Activated CD4-positive, alpha-beta T cell treated with anti-CD3 and anti-CD28 coated beads, Interleukin-2, amount 10 ng/mL, durations not matched to agents 7 days and 5 days (primary cell): ENCODE measurements around the gene EFNB2. TPM values are rescaled to one million over a fixed set of nuclear protein-coding genes. Genes with fewer than 3 reads are reported as not detected.

Experiments
- CTCF ChIA-PET: fragments of 350-600 bp; sonication (Branson Sonifier 250); formaldehyde crosslinking; loops from one replicate; lab custom pipeline; 2021; ENCODE audit warnings: antibody characterized with exemption; lab: Charles Lee
- POLR2A ChIA-PET: fragments of 350-600 bp; sonication (Branson Sonifier 250); formaldehyde crosslinking; loops from one replicate; lab custom pipeline; 2021; ENCODE audit warnings: antibody characterized with exemption; lab: Charles Lee
- DNase-seq: peaks from one replicate; pipeline ENCODE4 v3.0.0-alpha.2; 2020
- H3K27ac Mint-ChIP-seq: one replicate; pipeline ENCODE4 v1.8.0; 2021; ENCODE audit warnings: mild to moderate bottlenecking, moderate library complexity, mixed read lengths
- H3K27me3 Mint-ChIP-seq: one replicate; pipeline ENCODE4 v1.8.0; 2021; ENCODE audit warnings: mixed read lengths
- H3K36me3 Mint-ChIP-seq: one replicate; pipeline ENCODE4 v1.8.0; 2021; ENCODE audit warnings: low read depth, mixed read lengths
- H3K4me1 Mint-ChIP-seq: one replicate; pipeline ENCODE4 v1.8.0; 2021; ENCODE audit warnings: mixed read lengths
- H3K4me3 Mint-ChIP-seq: one replicate; pipeline ENCODE4 v1.8.0; 2021; ENCODE audit warnings: mild to moderate bottlenecking, moderate library complexity, mixed read lengths
- H3K9me3 Mint-ChIP-seq: one replicate; pipeline ENCODE4 v1.8.0; 2021; ENCODE audit warnings: mixed read lengths
- total RNA-seq, 2 experiments: library from RNA; stranded (reverse); gene quantifications; one replicate each; pipeline ENCODE4 v1.2.3, GENCODE V29; 2021

EFNB2 gene
- under 1 TPM; 0.04 to 0.10 TPM for total RNA-seq

- H3K27me3 Mint-ChIP-seq: peaks cover 37% of the 10 kb centered on the region
- ChIA-PET POLR2A (no interaction called here), CTCF (interaction anchor here (0.8 to 3.7 kb wide), 8 partner anchors 10 to 1398 kb away, joined by 3 to 30 read pairs (median 5); partner anchors contain the start of gene ARGLU1)
- peaks cover 2% of the 10 kb centered on the region for H3K36me3 Mint-ChIP-seq
- H3K4me3 Mint-ChIP-seq: peak within 1 kb of the TSS; percentile 83
- DNase-seq: peak; percentile 87
- H3K27ac Mint-ChIP-seq: peak within 1 kb of the TSS; percentile 83
- no peaks in the 10 kb centered on the region for H3K9me3 Mint-ChIP-seq
- peaks cover 16% of the 10 kb centered on the region for H3K4me1 Mint-ChIP-seq
Observed at GRCh38 chr13:106535552-106536243, at the start of gene EFNB2. Gene EFNB2 (minus strand): TSS chr13:106535662. CDS start chr13:106534964, 698 bp downstream.

- Mint-ChIP-seq H3K36me3 (no peaks in the 10 kb centered on the region), H3K9me3 (peaks cover 21% of the 10 kb centered on the region), H3K4me1 (no peaks in the 10 kb centered on the region), H3K4me3 (no peak overlapping the region), H3K27me3 (no peaks in the 10 kb centered on the region), H3K27ac (no peak overlapping the region)
- no peak for DNase-seq
- CTCF ChIA-PET: no interaction called here
- POLR2A ChIA-PET: no interaction called here
Observed at GRCh38 chr13:106581225-106581624, 45.8 kb upstream of the EFNB2 start.

GRCh38 chr13:106575896-106576295, 40.4 kb upstream of the EFNB2 start:
- ChIA-PET CTCF (no interaction called here), POLR2A (no interaction called here)
- Mint-ChIP-seq H3K9me3 (no peaks in the 10 kb centered on the region), H3K4me3 (no peak overlapping the region), H3K36me3 (no peaks in the 10 kb centered on the region), H3K27ac (no peak overlapping the region), H3K4me1 (no peaks in the 10 kb centered on the region), H3K27me3 (no peaks in the 10 kb centered on the region)
- DNase-seq: no peak

- ChIA-PET POLR2A (no interaction called here), CTCF (no interaction called here)
- Mint-ChIP-seq H3K4me3 (no peak overlapping the region), H3K9me3 (no peaks in the 10 kb centered on the region), H3K4me1 (peaks cover 2% of the 10 kb centered on the region), H3K27me3 (no peaks in the 10 kb centered on the region), H3K36me3 (no peaks in the 10 kb centered on the region), H3K27ac (no peak overlapping the region)
- DNase-seq: no peak
Observed at GRCh38 chr13:106573868-106574267, 38.4 kb upstream of the EFNB2 start.

GRCh38 chr13:106573284-106573846, 37.9 kb upstream of the EFNB2 start:
- Mint-ChIP-seq H3K4me3 (no peak overlapping the region), H3K36me3 (no peaks in the 10 kb centered on the region), H3K9me3 (no peaks in the 10 kb centered on the region), H3K27ac (no peak overlapping the region), H3K4me1 (peaks cover 6% of the 10 kb centered on the region), H3K27me3 (no peaks in the 10 kb centered on the region)
- CTCF ChIA-PET: no interaction called here
- POLR2A ChIA-PET: no interaction called here
- no peak for DNase-seq

- Mint-ChIP-seq H3K27ac (no peak overlapping the region), H3K4me3 (no peak overlapping the region), H3K4me1 (peaks cover 23% of the 10 kb centered on the region), H3K27me3 (no peaks in the 10 kb centered on the region), H3K36me3 (peaks cover 12% of the 10 kb centered on the region), H3K9me3 (no peaks in the 10 kb centered on the region)
- CTCF ChIA-PET: interaction anchor here (6.6 kb wide), 1 partner anchor 34 kb away, joined by 30 read pairs; the partner anchor contains the start of gene EFNB2
- POLR2A ChIA-PET: no interaction called here
- DNase-seq: peak; percentile 19
Observed at GRCh38 chr13:106570299-106570852, 34.9 kb upstream of the EFNB2 start.

- Mint-ChIP-seq H3K4me1 (peaks cover 32% of the 10 kb centered on the region), H3K27ac (no peak overlapping the region), H3K9me3 (no peaks in the 10 kb centered on the region), H3K27me3 (no peaks in the 10 kb centered on the region), H3K4me3 (no peak overlapping the region), H3K36me3 (peaks cover 21% of the 10 kb centered on the region)
- CTCF ChIA-PET: interaction anchor here (6.6 kb wide), 1 partner anchor 33 kb away, joined by 30 read pairs; the partner anchor contains the start of gene EFNB2
- no peak for DNase-seq
- POLR2A ChIA-PET: no interaction called here
Observed at GRCh38 chr13:106569233-106570095, 34.0 kb upstream of the EFNB2 start.

GRCh38 chr13:106568299-106569003, 33.0 kb upstream of the EFNB2 start:
- peaks cover 23% of the 10 kb centered on the region for H3K36me3 Mint-ChIP-seq
- DNase-seq: no peak
- no peaks in the 10 kb centered on the region for H3K27me3 Mint-ChIP-seq
- ChIA-PET POLR2A (no interaction called here), CTCF (interaction anchor here (0.6 to 6.6 kb wide), 4 partner anchors 11 to 293 kb away, joined by 4 to 30 read pairs (median 4); partner anchors contain the start of gene EFNB2)
- no peaks in the 10 kb centered on the region for H3K9me3 Mint-ChIP-seq
- H3K4me3 Mint-ChIP-seq: peak overlapping the region; percentile 92
- H3K4me1 Mint-ChIP-seq: peaks cover 41% of the 10 kb centered on the region
- peak overlapping the region; percentile 96 for H3K27ac Mint-ChIP-seq

GRCh38 chr13:106567474-106568298, 32.2 kb upstream of the EFNB2 start, which contains the start of gene ARGLU1:
Gene ARGLU1 (minus strand): TSS chr13:106568137. CDS start chr13:106567919, 218 bp downstream.
- H3K4me3 Mint-ChIP-seq: peak within 1 kb of the TSS; percentile 92
- no peaks in the 10 kb centered on the region for H3K27me3 Mint-ChIP-seq
- CTCF ChIA-PET: interaction anchor here (0.6 to 6.6 kb wide), 5 partner anchors 10 to 292 kb away, joined by 3 to 30 read pairs (median 4); partner anchors contain the start of gene EFNB2
- peak; percentile 95 for DNase-seq
- POLR2A ChIA-PET: no interaction called here
- peaks cover 25% of the 10 kb centered on the region for H3K36me3 Mint-ChIP-seq
- peak within 1 kb of the TSS; percentile 96 for H3K27ac Mint-ChIP-seq
- peaks cover 45% of the 10 kb centered on the region for H3K4me1 Mint-ChIP-seq
- H3K9me3 Mint-ChIP-seq: no peaks in the 10 kb centered on the region

GRCh38 chr13:106566641-106567473, 31.4 kb upstream of the EFNB2 start:
- DNase-seq: peak; percentile 53
- peaks cover 52% of the 10 kb centered on the region for H3K4me1 Mint-ChIP-seq
- H3K4me3 Mint-ChIP-seq: peak overlapping the region; percentile 92
- H3K27ac Mint-ChIP-seq: peak overlapping the region; percentile 96
- CTCF ChIA-PET: interaction anchor here (0.5 to 6.6 kb wide), 4 partner anchors 10 to 31 kb away, joined by 3 to 30 read pairs (median 3); partner anchors contain the start of gene EFNB2
- POLR2A ChIA-PET: no interaction called here
- H3K27me3 Mint-ChIP-seq: no peaks in the 10 kb centered on the region
- peaks cover 25% of the 10 kb centered on the region for H3K36me3 Mint-ChIP-seq
- no peaks in the 10 kb centered on the region for H3K9me3 Mint-ChIP-seq
